Stimulated activated naive CD8-positive, alpha-beta T cell treated with anti-CD3 and anti-CD28 coated beads, Interleukin-15, Interleukin-2, amounts not matched to agents 100 ng/mL and 50 ng/mL, for 24 hours (primary cell): ENCODE results near the gene RAB9B.

Source experiments
- H3K27ac Mint-ChIP-seq: one replicate; pipeline ENCODE4 v1.8.0; 2021; ENCODE audit warnings: mild to moderate bottlenecking, mixed read lengths
- H3K27me3 Mint-ChIP-seq: one replicate; pipeline ENCODE4 v1.8.0; 2021; ENCODE audit warnings: mixed read lengths
- H3K36me3 Mint-ChIP-seq: one replicate; pipeline ENCODE4 v1.8.0; 2021; ENCODE audit warnings: low read depth, mixed read lengths
- H3K4me1 Mint-ChIP-seq: one replicate; pipeline ENCODE4 v1.8.0; 2021; ENCODE audit warnings: low read depth, mixed read lengths
- H3K4me3 Mint-ChIP-seq: one replicate; pipeline ENCODE4 v1.8.0; 2021; ENCODE audit warnings: mild to moderate bottlenecking, mixed read lengths
- H3K9me3 Mint-ChIP-seq: one replicate; pipeline ENCODE4 v1.8.0; 2021; ENCODE audit warnings: mixed read lengths

RAB9B gene, protein sequence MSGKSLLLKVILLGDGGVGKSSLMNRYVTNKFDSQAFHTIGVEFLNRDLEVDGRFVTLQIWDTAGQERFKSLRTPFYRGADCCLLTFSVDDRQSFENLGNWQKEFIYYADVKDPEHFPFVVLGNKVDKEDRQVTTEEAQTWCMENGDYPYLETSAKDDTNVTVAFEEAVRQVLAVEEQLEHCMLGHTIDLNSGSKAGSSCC

DNA sequence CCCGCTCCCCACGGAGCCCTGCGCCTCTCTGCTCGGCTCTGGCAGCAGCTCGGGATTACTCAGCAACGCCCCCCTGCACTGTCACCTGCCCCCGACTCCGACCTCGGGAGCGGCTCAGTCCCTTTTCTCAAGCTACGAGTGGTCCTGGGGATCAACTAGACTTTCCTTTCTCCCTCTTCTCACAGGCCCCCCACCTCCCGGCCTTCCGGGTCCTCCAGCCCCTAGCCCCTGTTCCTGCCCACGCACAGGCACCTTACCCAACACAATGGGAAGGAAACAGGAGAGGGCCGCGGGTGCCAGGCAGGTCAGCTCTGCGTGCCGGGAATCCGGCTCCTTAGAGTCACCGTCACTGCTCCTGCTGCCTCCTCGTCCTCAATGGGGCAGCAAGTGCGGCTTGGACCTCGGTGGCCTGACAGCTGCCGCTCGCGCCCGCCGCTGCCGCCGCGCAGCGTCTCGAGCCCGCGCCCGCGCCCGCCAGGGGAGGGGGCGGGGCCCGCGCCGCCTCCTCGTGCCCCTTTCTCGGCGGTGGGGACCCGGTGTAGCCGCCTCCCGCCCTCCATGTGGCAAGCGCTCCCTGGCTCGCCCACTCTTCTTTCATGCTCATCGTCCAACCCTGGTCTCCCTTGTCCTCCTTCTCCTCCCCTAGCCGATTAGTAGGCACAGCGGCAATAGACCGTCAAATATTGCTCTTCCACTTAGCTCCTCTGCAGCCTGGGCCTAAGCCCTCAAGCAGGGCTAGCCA lies at the start of gene RAB9B:
Gene RAB9B, minus strand, starts transcription at position 455 of the 742 bp plus-strand sequence. CDS start 6,473 bp downstream, outside the sequence.
- no peaks in the 10 kb centered on the region for H3K36me3 Mint-ChIP-seq
- peaks cover 7% of the 10 kb centered on the region for H3K4me1 Mint-ChIP-seq
- peak within 1 kb of the TSS; percentile 82 for H3K4me3 Mint-ChIP-seq
- no peaks in the 10 kb centered on the region for H3K9me3 Mint-ChIP-seq
- H3K27ac Mint-ChIP-seq, result peak within 1 kb of the TSS; percentile 80
- H3K27me3 Mint-ChIP-seq, result peaks cover 4% of the 10 kb centered on the region

DNA sequence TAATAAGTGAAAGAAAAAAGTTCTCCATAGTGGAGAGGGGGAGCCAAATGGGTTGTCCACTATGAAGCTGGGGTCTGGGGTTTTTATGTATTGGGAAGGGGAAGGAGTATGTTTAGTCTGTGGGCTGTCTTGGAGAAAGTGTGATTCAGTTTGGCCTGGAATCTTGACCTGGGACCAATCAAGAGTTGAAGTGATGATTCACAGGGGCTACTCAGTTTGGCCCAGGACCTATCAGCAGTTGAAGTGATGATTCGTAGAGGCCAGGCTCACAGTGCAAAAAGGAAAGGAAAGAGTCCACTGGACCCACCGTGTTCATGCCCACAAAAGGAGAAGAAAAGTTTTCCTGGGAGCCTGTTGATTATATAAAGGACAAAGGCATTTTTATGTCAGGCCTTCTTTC lies 47.3 kb upstream of the RAB9B start:
- peak overlapping the region; percentile 54 for H3K27ac Mint-ChIP-seq
- peaks cover 10% of the 10 kb centered on the region for H3K4me1 Mint-ChIP-seq
- no peaks in the 10 kb centered on the region for H3K36me3 Mint-ChIP-seq
- no peaks in the 10 kb centered on the region for H3K9me3 Mint-ChIP-seq
- H3K4me3 Mint-ChIP-seq, result no peak overlapping the region
- no peaks in the 10 kb centered on the region for H3K27me3 Mint-ChIP-seq

DNA sequence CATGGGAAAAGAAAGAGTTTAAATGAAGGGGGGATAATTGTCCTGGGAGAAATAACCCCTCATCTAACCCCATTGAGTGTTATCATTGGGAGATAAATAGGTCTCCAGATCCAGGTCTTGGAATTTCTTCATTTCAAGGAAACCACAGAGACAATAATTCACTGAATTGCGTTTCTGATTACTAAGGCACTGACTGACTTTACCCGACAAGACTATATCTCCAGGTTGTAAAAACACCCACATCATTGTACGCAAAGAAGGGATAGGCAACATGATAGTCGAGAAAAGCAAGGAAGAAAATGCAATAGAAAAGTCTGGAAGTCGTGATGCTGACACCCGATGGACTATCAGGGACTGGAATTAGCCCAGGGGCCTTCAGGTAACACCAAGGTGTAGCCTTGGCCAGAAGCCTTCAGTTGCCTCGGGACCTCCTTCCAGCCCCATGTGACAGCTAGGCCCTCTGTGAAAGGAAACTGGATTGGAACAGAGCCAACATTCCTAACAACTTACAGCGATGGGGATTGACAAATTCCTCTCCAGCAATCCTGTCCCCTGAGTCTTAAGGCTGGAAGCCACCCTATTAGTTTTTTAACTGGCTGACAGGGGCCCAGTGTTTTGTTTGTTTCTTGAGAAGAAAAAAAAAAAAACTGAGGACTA lies 46.5 kb upstream of the RAB9B start:
- Mint-ChIP-seq H3K4me1 (peaks cover 10% of the 10 kb centered on the region), H3K27me3 (no peaks in the 10 kb centered on the region), H3K9me3 (no peaks in the 10 kb centered on the region), H3K27ac (no peak overlapping the region), H3K4me3 (no peak overlapping the region), H3K36me3 (no peaks in the 10 kb centered on the region)

- no peak overlapping the region for H3K4me3 Mint-ChIP-seq
- no peaks in the 10 kb centered on the region for H3K27me3 Mint-ChIP-seq
- H3K4me1 Mint-ChIP-seq, result peaks cover 10% of the 10 kb centered on the region
- H3K36me3 Mint-ChIP-seq, result no peaks in the 10 kb centered on the region
- H3K9me3 Mint-ChIP-seq, result no peaks in the 10 kb centered on the region
- H3K27ac Mint-ChIP-seq, result no peak overlapping the region
Measured at GRCh38 chrX:103877571-103877970, 45.5 kb upstream of the RAB9B start.

DNA sequence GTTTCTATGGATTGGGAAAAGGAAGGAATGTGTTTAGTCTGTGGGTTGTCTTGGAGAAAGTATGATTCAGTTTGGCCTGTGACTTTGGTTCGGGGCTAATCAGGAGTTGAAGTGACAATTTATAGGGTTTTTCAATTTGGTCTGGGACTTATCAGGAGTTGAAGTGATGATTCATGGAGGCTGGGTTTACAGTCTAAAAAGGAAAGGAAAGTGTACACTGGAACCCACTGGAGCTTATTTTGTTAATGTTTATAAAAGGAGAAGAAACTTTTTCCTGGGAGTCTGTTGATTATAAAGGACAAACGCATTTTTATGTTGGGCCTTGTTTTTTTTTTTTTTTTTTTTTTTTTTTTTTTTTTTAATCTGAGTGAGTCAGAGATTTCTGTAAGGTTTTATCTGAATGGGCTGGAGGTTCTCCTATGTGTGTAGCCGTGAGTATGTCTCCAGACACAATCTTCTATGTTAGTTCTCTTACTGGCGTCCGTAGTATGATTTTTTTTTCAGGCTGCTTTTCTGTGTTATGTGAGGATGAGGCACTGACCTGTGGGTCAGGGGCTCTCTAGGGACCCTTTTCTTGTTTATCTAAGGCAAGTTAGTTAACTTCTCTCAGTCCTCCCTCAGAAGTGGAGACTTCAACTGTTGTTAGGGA lies 33.0 kb upstream of the RAB9B start:
- no peaks in the 10 kb centered on the region for H3K4me1 Mint-ChIP-seq
- no peak overlapping the region for H3K27ac Mint-ChIP-seq
- H3K27me3 Mint-ChIP-seq, result no peaks in the 10 kb centered on the region
- no peak overlapping the region for H3K4me3 Mint-ChIP-seq
- H3K36me3 Mint-ChIP-seq, result no peaks in the 10 kb centered on the region
- H3K9me3 Mint-ChIP-seq, result no peaks in the 10 kb centered on the region

DNA sequence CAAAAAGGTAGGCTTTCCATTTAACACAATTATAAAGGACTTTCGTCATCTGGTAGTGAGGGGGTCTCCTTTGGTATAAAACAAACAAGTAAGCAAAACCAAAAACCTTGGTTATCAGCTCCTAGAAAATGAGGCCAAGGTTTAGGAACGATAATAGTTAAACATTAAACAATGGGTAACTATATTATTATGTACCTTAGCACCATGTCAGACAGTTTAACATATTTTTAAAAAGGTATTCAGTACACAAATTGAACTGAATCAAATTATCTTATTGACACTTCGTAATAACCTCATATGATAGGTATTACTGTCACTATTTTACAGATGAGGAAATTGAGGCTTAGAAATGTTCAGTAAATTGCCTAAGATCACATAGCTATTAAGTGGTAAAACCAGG lies 32.1 kb upstream of the RAB9B start:
- no peaks in the 10 kb centered on the region for H3K27me3 Mint-ChIP-seq
- H3K4me3 Mint-ChIP-seq, result no peak overlapping the region
- H3K36me3 Mint-ChIP-seq, result no peaks in the 10 kb centered on the region
- no peaks in the 10 kb centered on the region for H3K9me3 Mint-ChIP-seq
- H3K27ac Mint-ChIP-seq, result no peak overlapping the region
- no peaks in the 10 kb centered on the region for H3K4me1 Mint-ChIP-seq

DNA sequence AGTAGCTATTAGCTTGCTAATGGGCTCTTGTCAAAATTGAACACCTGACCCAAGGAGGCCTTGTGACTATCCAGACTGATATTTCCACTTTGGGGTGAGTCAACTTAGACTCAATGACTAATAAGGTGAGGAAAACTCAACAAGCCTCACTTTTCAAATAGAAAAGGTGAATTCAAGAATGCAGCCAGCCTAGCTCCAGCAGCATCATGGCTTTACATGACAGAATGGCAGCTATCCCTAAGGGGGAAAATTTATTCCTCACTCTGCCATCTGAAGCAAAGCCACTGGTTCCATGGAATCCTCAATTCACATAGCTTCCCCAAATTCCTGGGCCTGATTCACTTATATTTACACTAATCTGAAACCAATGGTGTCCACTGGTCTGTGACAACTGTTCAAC lies 29.1 kb upstream of the RAB9B start:
- no peaks in the 10 kb centered on the region for H3K4me1 Mint-ChIP-seq
- no peak overlapping the region for H3K4me3 Mint-ChIP-seq
- H3K27ac Mint-ChIP-seq, result no peak overlapping the region
- H3K27me3 Mint-ChIP-seq, result no peaks in the 10 kb centered on the region
- H3K9me3 Mint-ChIP-seq, result no peaks in the 10 kb centered on the region
- no peaks in the 10 kb centered on the region for H3K36me3 Mint-ChIP-seq

- no peak overlapping the region for H3K27ac Mint-ChIP-seq
Measured at GRCh38 chrX:103849558-103849957, 17.5 kb upstream of the RAB9B start.

GRCh38 chrX:103847174-103847870 lies 15.3 kb upstream of the RAB9B start:
- no peaks in the 10 kb centered on the region for H3K9me3 Mint-ChIP-seq
- no peaks in the 10 kb centered on the region for H3K27me3 Mint-ChIP-seq
- H3K27ac Mint-ChIP-seq, result no peak overlapping the region
- H3K4me1 Mint-ChIP-seq, result no peaks in the 10 kb centered on the region
- no peaks in the 10 kb centered on the region for H3K36me3 Mint-ChIP-seq
- no peak overlapping the region for H3K4me3 Mint-ChIP-seq

More at GRCh38 chrX:103849558-103849957, 17.5 kb upstream of the RAB9B start:
- Mint-ChIP-seq H3K4me1 (no peaks in the 10 kb centered on the region), H3K36me3 (no peaks in the 10 kb centered on the region), H3K9me3 (no peaks in the 10 kb centered on the region), H3K4me3 (no peak overlapping the region), H3K27me3 (no peaks in the 10 kb centered on the region)

DNA sequence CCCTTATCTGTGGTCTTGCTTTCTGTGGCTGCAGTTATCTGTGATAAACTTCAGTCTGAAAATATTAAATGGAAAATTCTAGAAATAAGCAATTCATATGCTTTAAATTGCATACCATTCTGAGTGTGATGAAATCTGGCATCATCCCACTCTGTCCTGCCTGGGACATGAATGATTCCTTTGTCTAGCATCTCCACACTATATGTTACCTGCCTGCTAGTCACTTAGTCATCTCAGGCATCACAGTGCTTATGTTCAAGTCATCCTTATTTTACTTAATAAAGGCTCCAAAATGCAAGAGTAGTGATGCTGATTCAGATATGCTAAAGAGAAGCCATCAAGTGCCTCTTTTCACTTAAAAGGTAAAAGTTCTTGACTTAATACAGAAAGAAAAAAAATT lies 14.3 kb upstream of the RAB9B start:
- Mint-ChIP-seq H3K4me1 (no peaks in the 10 kb centered on the region), H3K27me3 (no peaks in the 10 kb centered on the region), H3K27ac (no peak overlapping the region), H3K36me3 (no peaks in the 10 kb centered on the region), H3K4me3 (no peak overlapping the region), H3K9me3 (no peaks in the 10 kb centered on the region)

DNA sequence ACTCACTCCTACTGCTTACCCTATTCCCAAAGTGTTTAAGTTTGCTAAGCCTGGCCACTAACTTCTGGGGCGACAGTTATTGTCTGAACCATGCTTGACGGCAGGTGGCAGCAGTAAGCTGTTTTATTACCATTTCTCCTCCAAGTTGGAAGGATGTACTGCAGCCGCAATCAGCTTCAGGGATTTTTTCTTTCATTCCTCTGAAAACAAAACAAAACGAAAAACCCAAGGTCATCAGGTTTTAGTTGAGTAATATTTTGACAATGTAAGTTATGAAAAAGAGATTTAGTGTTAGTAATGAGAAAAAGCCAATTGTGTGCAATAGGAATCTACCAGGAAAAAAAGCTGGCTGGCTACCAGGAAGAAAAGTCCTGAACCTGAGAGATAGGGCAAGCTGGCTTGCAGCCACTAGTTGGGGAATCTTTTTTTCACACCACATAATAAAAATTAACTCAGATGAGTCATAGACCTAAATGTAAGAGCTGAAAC lies 13.2 kb upstream of the RAB9B start:
- Mint-ChIP-seq H3K27me3 (no peaks in the 10 kb centered on the region), H3K4me3 (no peak overlapping the region), H3K27ac (no peak overlapping the region), H3K9me3 (no peaks in the 10 kb centered on the region), H3K4me1 (no peaks in the 10 kb centered on the region), H3K36me3 (no peaks in the 10 kb centered on the region)

- Mint-ChIP-seq H3K27ac (peak overlapping the region; percentile 71), H3K27me3 (peaks cover 3% of the 10 kb centered on the region), H3K4me1 (peaks cover 14% of the 10 kb centered on the region)
Measured at GRCh38 chrX:103839404-103839803, 7.3 kb upstream of the RAB9B start.

GRCh38 chrX:103831342-103831802 lies 685 bp downstream of the RAB9B start:
- peak overlapping the region; percentile 73 for H3K4me3 Mint-ChIP-seq
- peaks cover 4% of the 10 kb centered on the region for H3K27me3 Mint-ChIP-seq
- no peaks in the 10 kb centered on the region for H3K9me3 Mint-ChIP-seq
- H3K27ac Mint-ChIP-seq, result peak overlapping the region; percentile 52
- peaks cover 7% of the 10 kb centered on the region for H3K4me1 Mint-ChIP-seq
- H3K36me3 Mint-ChIP-seq, result no peaks in the 10 kb centered on the region

More at GRCh38 chrX:103839404-103839803, 7.3 kb upstream of the RAB9B start:
- Mint-ChIP-seq H3K9me3 (no peaks in the 10 kb centered on the region), H3K36me3 (no peaks in the 10 kb centered on the region), H3K4me3 (no peak overlapping the region)

- no peaks in the 10 kb centered on the region for H3K9me3 Mint-ChIP-seq
- H3K4me1 Mint-ChIP-seq, result peaks cover 8% of the 10 kb centered on the region
- peak overlapping the region; percentile 73 for H3K4me3 Mint-ChIP-seq
- H3K27ac Mint-ChIP-seq, result no peak overlapping the region
- peaks cover 4% of the 10 kb centered on the region for H3K27me3 Mint-ChIP-seq
- H3K36me3 Mint-ChIP-seq, result no peaks in the 10 kb centered on the region
Measured at GRCh38 chrX:103830848-103831247, 1.2 kb downstream of the RAB9B start.
